ENCODE data around the gene PDE11A. TPM values are rescaled to one million over a fixed set of nuclear protein-coding genes. Genes with fewer than 3 reads are reported as not detected.
"Not testable (repeated sequence)": the region's sequence is repeated elsewhere in the genome, so short reads cannot be mapped to it uniquely, and the experiment has no call there.

The PDE11A gene
- total RNA-seq, 2 donors from 2014 or later = 0.24 to 0.56 TPM

- intact Hi-C loops (cut with DNase I) = no loop called here
Observed at GRCh38 chr2:177796654-177797415, 275.7 kb downstream of the PDE11A start.

GRCh38 chr2:177796011-177796410 is 276.6 kb downstream of the PDE11A start:
- intact Hi-C loops (cut with DNase I) = no loop called here
- ATAC-seq = no peak
- DNase-seq = no peak

More at GRCh38 chr2:177796654-177797415, 275.7 kb downstream of the PDE11A start:
- DNase-seq (no peak), ATAC-seq (peak; percentile 50 to 64)

GRCh38 chr2:177785143-177785542 is 287.4 kb downstream of the PDE11A start:
- ATAC-seq; DNase-seq; intact Hi-C loops (cut with DNase I): not testable (repeated sequence)

- ATAC-seq (no peak), DNase-seq (no peak)
- intact Hi-C loops (cut with DNase I) = no loop called here
Observed at GRCh38 chr2:177784745-177785067, 287.9 kb downstream of the PDE11A start.

- intact Hi-C loops (cut with DNase I) = no loop called here
- ATAC-seq (peak; percentile 48 to 78), DNase-seq (no peak)
Observed at GRCh38 chr2:177783835-177784744, 288.5 kb downstream of the PDE11A start.

GRCh38 chr2:177783091-177783490 is 289.5 kb downstream of the PDE11A start:
- ATAC-seq (no peak), DNase-seq (no peak)
- intact Hi-C loops (cut with DNase I) = no loop called here

GRCh38 chr2:177782613-177783012 is 290.0 kb downstream of the PDE11A start:
- DNase-seq = no peak
- no peak for ATAC-seq
- intact Hi-C loops (cut with DNase I) = no loop called here

GRCh38 chr2:177778472-177778871 is 294.1 kb downstream of the PDE11A start:
- intact Hi-C loops (cut with DNase I) = no loop called here
- DNase-seq (no peak), ATAC-seq (no peak)

GRCh38 chr2:177772529-177772928 is 300.0 kb downstream of the PDE11A start:
- intact Hi-C loops (cut with DNase I) = no loop called here

GRCh38 chr2:177771191-177771590 is 301.4 kb downstream of the PDE11A start:
- no peak for DNase-seq
- intact Hi-C loops (cut with DNase I) = no loop called here
- no peak for ATAC-seq

More at GRCh38 chr2:177772529-177772928, 300.0 kb downstream of the PDE11A start:
- DNase-seq = no peak
- ATAC-seq = no peak

- intact Hi-C loops (cut with DNase I) = no loop called here
- ATAC-seq = no peak
- no peak for DNase-seq
Observed at GRCh38 chr2:177767768-177768167, 304.8 kb downstream of the PDE11A start.

- no peak for ATAC-seq
- intact Hi-C loops (cut with DNase I) = no loop called here
- DNase-seq = no peak
Observed at GRCh38 chr2:177765698-177766097, 306.9 kb downstream of the PDE11A start.

GRCh38 chr2:177763531-177764265 is 308.9 kb downstream of the PDE11A start:
- peak; percentile 85 to 90 for ATAC-seq

GRCh38 chr2:177759443-177759842 is 313.1 kb downstream of the PDE11A start:
- no peak for ATAC-seq
- intact Hi-C loops (cut with DNase I) = loop anchor here (5.0 to 10.0 kb wide), 4 partner anchors 275 to 1107 kb away; no protein-coding TSS in a partner anchor
- no peak for DNase-seq

More at GRCh38 chr2:177763531-177764265, 308.9 kb downstream of the PDE11A start:
- intact Hi-C loops (cut with DNase I) = loop anchor here in 1 of 2 donors (2.0 kb wide), 1 partner anchor 601 kb away; no protein-coding TSS in a partner anchor
- DNase-seq = peak; percentile 84

- intact Hi-C loops (cut with DNase I) = loop anchor here (5.0 to 10.0 kb wide), 4 partner anchors 274 to 1106 kb away; no protein-coding TSS in a partner anchor
- DNase-seq = peak; percentile 41
- no peak for ATAC-seq
Observed at GRCh38 chr2:177758591-177759371, 313.8 kb downstream of the PDE11A start.

- no peak for ATAC-seq
- intact Hi-C loops (cut with DNase I) = loop anchor here (5.0 to 10.0 kb wide), 4 partner anchors 272 to 1104 kb away; no protein-coding TSS in a partner anchor
- no peak for DNase-seq
Observed at GRCh38 chr2:177756336-177756735, 316.2 kb downstream of the PDE11A start.

- intact Hi-C loops (cut with DNase I) = loop anchor here (10.0 kb wide), 2 partner anchors 270 to 420 kb away; no protein-coding TSS in a partner anchor
- DNase-seq (no peak), ATAC-seq (peak; percentile 41 to 62)
Observed at GRCh38 chr2:177754492-177754873, 318.1 kb downstream of the PDE11A start.

All from left cardiac atrium (tissue), 4 donors.